Liver (tissue), 9 donors: ENCODE data around the gene LYST. TPM values are rescaled to one million over a fixed set of nuclear protein-coding genes. Genes with fewer than 3 reads are reported as not detected.
"Not testable (repeated sequence)": the region's sequence is repeated elsewhere in the genome, so short reads cannot be mapped to it uniquely, and the experiment has no call there.

Experiments
- DNase-seq: peaks from one replicate; pipeline ENCODE4 v3.0.0-alpha.2; 2017; ENCODE audit warnings: low spot score
- H3K27ac ChIP-seq, 2 donors: one replicate each; pipeline ENCODE4 v1.7.0; 2013; ENCODE audit warnings: inconsistent platforms in 2 of 2, low read length in 2 of 2, control low read depth in 1 of 2, low read depth in 1 of 2, mild to moderate bottlenecking in 1 of 2
- H3K27me3 ChIP-seq, 4 donors: one replicate each; pipeline versions ENCODE4 v1.6.1 to v1.7.0; 2013; ENCODE audit warnings: low read length in 3 of 4, inconsistent platforms in 1 of 4, mild to moderate bottlenecking in 1 of 4, moderate library complexity in 1 of 4; ENCODE audit not compliant: control insufficient read depth in 4 of 4, insufficient read depth in 4 of 4
- H3K36me3 ChIP-seq, 4 donors: one replicate each; pipeline versions ENCODE4 v1.6.1 to v1.7.0; 2013; ENCODE audit warnings: low read length in 3 of 4, mild to moderate bottlenecking in 3 of 4, low read depth in 1 of 4, moderate library complexity in 1 of 4; ENCODE audit not compliant: control insufficient read depth in 4 of 4, insufficient read depth in 3 of 4
- H3K4me1 ChIP-seq, 4 donors: one replicate each; pipeline versions ENCODE4 v1.6.1 to v1.7.0; 2013; ENCODE audit warnings: low read length in 3 of 4, mild to moderate bottlenecking in 3 of 4, moderate library complexity in 1 of 4; ENCODE audit not compliant: control insufficient read depth in 4 of 4, insufficient read depth in 4 of 4
- H3K4me3 ChIP-seq, 3 donors: one replicate each; pipeline versions ENCODE4 v1.6.1 to v1.7.0; 2013; ENCODE audit warnings: low read length in 3 of 3, control low read depth in 1 of 3, low read depth in 1 of 3, mild to moderate bottlenecking in 1 of 3
- H3K9ac ChIP-seq, 2 donors: one replicate each; pipeline ENCODE4 v1.7.0; 2013; ENCODE audit warnings: low read length in 2 of 2, mild to moderate bottlenecking in 2 of 2, moderate library complexity in 2 of 2, control low read depth in 1 of 2, low read depth in 1 of 2
- H3K9me3 ChIP-seq, 4 donors: one replicate each; pipeline versions ENCODE4 v1.6.1 to v1.7.0; 2013; ENCODE audit warnings: low read length in 3 of 4; ENCODE audit not compliant: control insufficient read depth in 4 of 4
- CTCF ChIP-seq: fragments of 150-350 bp; IDR thresholded peaks from 2 replicates; pipeline ENCODE4 v1.5.1; 2017; ENCODE audit warnings: improper control_type of control experiment, low read depth, low read length; ENCODE audit not compliant: missing input control
- EGR1 ChIP-seq, 2 donors: IDR thresholded peaks; 2 replicates each; pipeline ENCODE4 v1.6.1; 2016 to 2018; ENCODE audit warnings: antibody characterized with exemption in 2 of 2, low read depth in 2 of 2
- FOXA1 ChIP-seq: IDR thresholded peaks from 2 replicates; pipeline ENCODE4 v1.6.1; 2016; ENCODE audit warnings: antibody characterized with exemption
- FOXA2 ChIP-seq: IDR thresholded peaks from 2 replicates; pipeline ENCODE4 v1.6.1; 2016; ENCODE audit warnings: antibody characterized with exemption
- GABPA ChIP-seq, 2 donors: IDR thresholded peaks in 1 of 2; conservative IDR thresholded peaks in 1 of 2; 2 replicates each; pipeline ENCODE4 v1.6.1; 2016; ENCODE audit warnings: antibody characterized with exemption in 2 of 2, mild to moderate bottlenecking in 1 of 2, moderate library complexity in 1 of 2
- HNF4A ChIP-seq, 2 donors: conservative IDR thresholded peaks; 2 replicates each; pipeline ENCODE4 v1.6.1; 2016; ENCODE audit warnings: antibody characterized with exemption in 2 of 2, mild to moderate bottlenecking in 2 of 2
- HNF4G ChIP-seq: IDR thresholded peaks from 2 replicates; pipeline ENCODE4 v1.6.1; 2016; ENCODE audit warnings: antibody characterized with exemption
- JUND ChIP-seq, 2 donors: IDR thresholded peaks; 2 replicates each; pipeline ENCODE4 v1.6.1; 2016; ENCODE audit warnings: antibody characterized with exemption in 2 of 2
- MAX ChIP-seq: IDR thresholded peaks from 2 replicates; pipeline ENCODE4 v1.6.1; 2016; ENCODE audit warnings: antibody characterized with exemption
- NR2F2 ChIP-seq: IDR thresholded peaks from 2 replicates; pipeline ENCODE4 v1.6.1; 2016; ENCODE audit warnings: antibody characterized with exemption
- RAD21 ChIP-seq, 2 donors: IDR thresholded peaks; 2 replicates each; pipeline ENCODE4 v1.6.1; 2016; ENCODE audit warnings: antibody characterized with exemption in 2 of 2, mild to moderate bottlenecking in 2 of 2
- RXRA ChIP-seq, 2 donors: IDR thresholded peaks; 2 replicates each; pipeline ENCODE4 v1.6.1; 2017 to 2018; ENCODE audit warnings: antibody characterized with exemption in 2 of 2, mild to moderate bottlenecking in 1 of 2
- SP1 ChIP-seq: IDR thresholded peaks from 2 replicates; pipeline ENCODE4 v1.6.1; 2018; ENCODE audit warnings: antibody characterized with exemption, mild to moderate bottlenecking
- TAF1 ChIP-seq: conservative IDR thresholded peaks from 2 replicates; pipeline ENCODE4 v1.6.1; 2016; ENCODE audit warnings: antibody characterized with exemption, mild to moderate bottlenecking
- YY1 ChIP-seq: IDR thresholded peaks from 2 replicates; pipeline ENCODE4 v1.6.1; 2016; ENCODE audit warnings: antibody characterized with exemption, mild to moderate bottlenecking
- WGBS: extraction: QIAGEN DNeasy Blood & Tissue Kit; methylation state at CpG from one replicate; pipeline ENCODE4 v1.1.7; 2013; 5-methylcytosine and 5-hydroxymethylcytosine counted together
- polyA plus RNA-seq, 2 donors: library from polyadenylated mRNA; stranded (reverse) in 1 of 2; unstranded in 1 of 2; fragments of 200-250 nt in 1 of 2; fragments of >200 nt in 1 of 2; fragmentation: Nextera tagmentation in 1 of 2; extraction: Ambion mirVana in 1 of 2; gene quantifications; one replicate each; pipeline versions ENCODE4 v1.2.1 to v1.2.3, GENCODE V29; 2013 to 2015
- total RNA-seq, 2 donors: library from RNA; depleted of rRNA; stranded (reverse); fragments of >200 nt; gene quantifications; one replicate each; pipeline ENCODE4 v1.2.3, GENCODE V29; 2014
- TF ChIP-seq, protein P1 (sequence below): IDR thresholded peaks from 2 replicates; pipeline ENCODE4 v1.6.1; 2016; ENCODE audit warnings: antibody characterized with exemption
- TF ChIP-seq, protein P2 (sequence below): IDR thresholded peaks from 2 replicates; pipeline ENCODE4 v1.6.1; 2016; ENCODE audit warnings: antibody characterized with exemption
- donor health status: healthy.
- donor health status: healthy.
- donor health status: healthy.
- donor health status: healthy.
- donor health status: healthy.

LYST gene
- total and polyA plus RNA-seq, 4 donors, result 3.4 to 45.9 (median 14.2) TPM

GRCh38 chr1:235907187-235907896 lies 40.6 kb upstream of the LYST start:
- Histone ChIP-seq H3K4me3 (no peak overlapping the region), H3K9me3 (no peaks in the 10 kb centered on the region), H3K9ac (no peak overlapping the region), H3K4me1 (no peaks in the 10 kb centered on the region), H3K27ac (no peak overlapping the region), H3K36me3 (peaks cover 0 to 3% (median 0%) of the 10 kb centered on the region in 4 donors), H3K27me3 (no peaks in the 10 kb centered on the region)
- TF ChIP-seq EGR1 (IDR thresholded peaks at IDR 0.05; ENCODE audit: low read depth in 2 of 2) (no peak), CTCF (no peak), JUND (IDR thresholded peaks at IDR 0.05) (no peak), TAF1 (no peak), GABPA (IDR thresholded peaks at IDR 0.05 in 1 of 2, conservative IDR thresholded peaks at IDR 0.05 in 1 of 2) (no peak), HNF4G (no peak), NR2F2 (no peak), SP1 (no peak), YY1 (no peak), FOXA2 (no peak), RAD21 (IDR thresholded peaks at IDR 0.05) (no peak), MAX (no peak)
- TF ChIP-seq, protein P1, sequence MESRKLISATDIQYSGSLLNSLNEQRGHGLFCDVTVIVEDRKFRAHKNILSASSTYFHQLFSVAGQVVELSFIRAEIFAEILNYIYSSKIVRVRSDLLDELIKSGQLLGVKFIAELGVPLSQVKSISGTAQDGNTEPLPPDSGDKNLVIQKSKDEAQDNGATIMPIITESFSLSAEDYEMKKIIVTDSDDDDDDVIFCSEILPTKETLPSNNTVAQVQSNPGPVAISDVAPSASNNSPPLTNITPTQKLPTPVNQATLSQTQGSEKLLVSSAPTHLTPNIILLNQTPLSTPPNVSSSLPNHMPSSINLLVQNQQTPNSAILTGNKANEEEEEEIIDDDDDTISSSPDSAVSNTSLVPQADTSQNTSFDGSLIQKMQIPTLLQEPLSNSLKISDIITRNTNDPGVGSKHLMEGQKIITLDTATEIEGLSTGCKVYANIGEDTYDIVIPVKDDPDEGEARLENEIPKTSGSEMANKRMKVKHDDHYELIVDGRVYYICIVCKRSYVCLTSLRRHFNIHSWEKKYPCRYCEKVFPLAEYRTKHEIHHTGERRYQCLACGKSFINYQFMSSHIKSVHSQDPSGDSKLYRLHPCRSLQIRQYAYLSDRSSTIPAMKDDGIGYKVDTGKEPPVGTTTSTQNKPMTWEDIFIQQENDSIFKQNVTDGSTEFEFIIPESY, result no peak
- TF ChIP-seq, protein P2, sequence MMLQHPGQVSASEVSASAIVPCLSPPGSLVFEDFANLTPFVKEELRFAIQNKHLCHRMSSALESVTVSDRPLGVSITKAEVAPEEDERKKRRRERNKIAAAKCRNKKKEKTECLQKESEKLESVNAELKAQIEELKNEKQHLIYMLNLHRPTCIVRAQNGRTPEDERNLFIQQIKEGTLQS, result no peak
- DNase-seq, result no peak
- 91% methylated on average over 12 of the region's 12 CpGs for WGBS

DNA sequence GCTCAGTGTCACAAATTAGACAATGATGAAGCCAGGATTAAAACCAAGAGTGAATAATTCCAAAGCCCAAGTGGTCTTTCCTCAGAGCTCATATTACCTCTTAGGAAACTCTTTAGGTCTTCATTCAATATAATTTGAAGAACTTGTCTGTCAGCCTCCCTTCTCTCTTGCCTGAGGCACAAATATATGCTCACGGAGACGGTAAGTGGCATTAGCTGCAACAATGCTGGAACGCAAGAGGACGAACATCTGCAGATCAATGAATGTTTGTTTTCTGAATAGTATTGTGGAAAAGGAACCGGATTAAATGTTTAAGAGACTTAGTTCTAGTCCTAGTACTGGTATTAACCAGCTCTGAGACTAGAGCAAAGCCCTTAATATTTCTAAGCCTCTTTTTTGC lies 39.7 kb upstream of the LYST start:
- no peaks in the 10 kb centered on the region for H3K4me1 ChIP-seq
- TF ChIP-seq SP1 (no peak), FOXA2 (no peak), RAD21 (IDR thresholded peaks at IDR 0.05) (no peak), JUND (IDR thresholded peaks at IDR 0.05) (no peak), GABPA (IDR thresholded peaks at IDR 0.05 in 1 of 2, conservative IDR thresholded peaks at IDR 0.05 in 1 of 2) (no peak), NR2F2 (no peak), HNF4A (conservative IDR thresholded peaks at IDR 0.05) (no peak), MAX (no peak), RXRA (IDR thresholded peaks at IDR 0.05) (no peak), FOXA1 (no peak), TAF1 (no peak), CTCF (no peak), YY1 (no peak), EGR1 (IDR thresholded peaks at IDR 0.05; ENCODE audit: low read depth in 2 of 2) (no peak)
- TF ChIP-seq, protein P1, result no peak
- no peaks in the 10 kb centered on the region for H3K9me3 ChIP-seq
- peaks cover 0 to 3% (median 0%) of the 10 kb centered on the region in 4 donors for H3K36me3 ChIP-seq
- no peaks in the 10 kb centered on the region for H3K27me3 ChIP-seq
- DNase-seq, result no peak
- no peak overlapping the region for H3K27ac ChIP-seq
- no peak overlapping the region for H3K4me3 ChIP-seq
- no peak overlapping the region for H3K9ac ChIP-seq
- 94% methylated on average over 5 of the region's 5 CpGs for WGBS

- not testable (repeated sequence) for DNase-seq, H3K9me3 ChIP-seq, H3K27ac ChIP-seq, H3K4me3 ChIP-seq, H3K4me1 ChIP-seq, H3K9ac ChIP-seq, H3K27me3 ChIP-seq, H3K36me3 ChIP-seq
- WGBS, result 97% methylated on average over 2 of the region's 2 CpGs
These were observed 37.1 kb upstream of the LYST start for GRCh38 chr1:235903809-235904208.
